Bone marrow (tissue), 2 donors: ENCODE measurements around the gene CX3CL1.
"Not testable (repeated sequence)": the region's sequence is repeated elsewhere in the genome, so short reads cannot be mapped to it uniquely, and the experiment has no call there.

Experiments used
- DNase-seq, 2 donors: peaks; one replicate each; lab custom pipeline; 2025; lab: John Stamatoyannopoulos, UW

CX3CL1 gene

DNA sequence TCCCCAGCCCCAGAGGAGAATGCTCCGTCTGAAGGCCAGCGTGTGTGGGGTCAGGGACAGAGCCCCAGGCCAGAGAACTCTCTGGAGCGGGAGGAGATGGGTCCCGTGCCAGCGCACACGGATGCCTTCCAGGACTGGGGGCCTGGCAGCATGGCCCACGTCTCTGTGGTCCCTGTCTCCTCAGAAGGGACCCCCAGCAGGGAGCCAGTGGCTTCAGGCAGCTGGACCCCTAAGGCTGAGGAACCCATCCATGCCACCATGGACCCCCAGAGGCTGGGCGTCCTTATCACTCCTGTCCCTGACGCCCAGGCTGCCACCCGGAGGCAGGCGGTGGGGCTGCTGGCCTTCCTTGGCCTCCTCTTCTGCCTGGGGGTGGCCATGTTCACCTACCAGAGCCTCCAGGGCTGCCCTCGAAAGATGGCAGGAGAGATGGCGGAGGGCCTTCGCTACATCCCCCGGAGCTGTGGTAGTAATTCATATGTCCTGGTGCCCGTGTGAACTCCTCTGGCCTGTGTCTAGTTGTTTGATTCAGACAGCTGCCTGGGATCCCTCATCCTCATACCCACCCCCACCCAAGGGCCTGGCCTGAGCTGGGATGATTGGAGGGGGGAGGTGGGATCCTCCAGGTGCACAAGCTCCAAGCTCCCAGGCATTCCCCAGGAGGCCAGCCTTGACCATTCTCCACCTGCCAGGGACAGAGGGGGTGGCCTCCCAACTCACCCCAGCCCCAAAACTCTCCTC is 10.4 kb downstream of the CX3CL1 start:
- DNase-seq: no peak

DNA sequence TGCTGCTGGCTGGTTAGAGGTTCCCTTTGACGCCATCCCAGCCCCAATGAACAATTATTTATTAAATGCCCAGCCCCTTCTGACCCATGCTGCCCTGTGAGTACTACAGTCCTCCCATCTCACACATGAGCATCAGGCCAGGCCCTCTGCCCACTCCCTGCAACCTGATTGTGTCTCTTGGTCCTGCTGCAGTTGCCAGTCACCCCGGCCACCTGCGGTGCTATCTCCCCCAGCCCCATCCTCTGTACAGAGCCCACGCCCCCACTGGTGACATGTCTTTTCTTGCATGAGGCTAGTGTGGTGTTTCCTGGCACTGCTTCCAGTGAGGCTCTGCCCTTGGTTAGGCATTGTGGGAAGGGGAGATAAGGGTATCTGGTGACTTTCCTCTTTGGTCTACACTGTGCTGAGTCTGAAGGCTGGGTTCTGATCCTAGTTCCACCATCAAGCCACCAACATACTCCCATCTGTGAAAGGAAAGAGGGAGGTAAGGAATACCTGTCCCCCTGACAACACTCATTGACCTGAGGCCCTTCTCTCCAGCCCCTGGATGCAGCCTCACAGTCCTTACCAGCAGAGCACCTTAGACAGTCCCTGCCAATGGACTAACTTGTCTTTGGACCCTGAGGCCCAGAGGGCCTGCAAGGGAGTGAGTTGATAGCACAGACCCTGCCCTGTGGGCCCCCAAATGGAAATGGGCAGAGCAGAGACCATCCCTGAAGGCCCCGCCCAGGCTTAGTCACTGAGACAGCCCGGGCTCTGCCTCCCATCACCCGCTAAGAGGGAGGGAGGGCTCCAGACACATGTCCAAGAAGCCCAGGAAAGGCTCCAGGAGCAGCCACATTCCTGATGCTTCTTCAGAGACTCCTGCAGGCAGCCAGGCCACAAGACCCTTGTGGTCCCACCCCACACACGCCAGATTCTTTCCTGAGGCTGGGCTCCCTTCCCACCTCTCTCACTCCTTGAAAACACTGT is 11.3 kb downstream of the CX3CL1 start:
- DNase-seq: no peak

DNA sequence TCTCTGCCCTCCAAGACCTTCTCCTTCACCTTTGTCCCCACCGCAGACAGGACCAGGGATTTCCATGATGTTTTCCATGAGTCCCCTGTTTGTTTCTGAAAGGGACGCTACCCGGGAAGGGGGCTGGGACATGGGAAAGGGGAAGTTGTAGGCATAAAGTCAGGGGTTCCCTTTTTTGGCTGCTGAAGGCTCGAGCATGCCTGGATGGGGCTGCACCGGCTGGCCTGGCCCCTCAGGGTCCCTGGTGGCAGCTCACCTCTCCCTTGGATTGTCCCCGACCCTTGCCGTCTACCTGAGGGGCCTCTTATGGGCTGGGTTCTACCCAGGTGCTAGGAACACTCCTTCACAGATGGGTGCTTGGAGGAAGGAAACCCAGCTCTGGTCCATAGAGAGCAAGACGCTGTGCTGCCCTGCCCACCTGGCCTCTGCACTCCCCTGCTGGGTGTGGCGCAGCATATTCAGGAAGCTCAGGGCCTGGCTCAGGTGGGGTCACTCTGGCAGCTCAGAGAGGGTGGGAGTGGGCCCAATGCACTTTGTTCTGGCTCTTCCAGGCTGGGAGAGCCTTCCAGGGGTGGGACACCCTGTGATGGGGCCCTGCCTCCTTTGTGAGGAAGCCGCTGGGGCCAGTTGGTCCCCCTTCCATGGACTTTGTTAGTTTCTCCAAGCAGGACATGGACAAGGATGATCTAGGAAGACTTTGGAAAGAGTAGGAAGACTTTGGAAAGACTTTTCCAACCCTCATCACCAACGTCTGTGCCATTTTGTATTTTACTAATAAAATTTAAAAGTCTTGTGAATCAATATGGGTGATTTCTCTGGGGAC is 12.2 kb downstream of the CX3CL1 start:
- peak; percentile 8 to 16 for DNase-seq

DNA sequence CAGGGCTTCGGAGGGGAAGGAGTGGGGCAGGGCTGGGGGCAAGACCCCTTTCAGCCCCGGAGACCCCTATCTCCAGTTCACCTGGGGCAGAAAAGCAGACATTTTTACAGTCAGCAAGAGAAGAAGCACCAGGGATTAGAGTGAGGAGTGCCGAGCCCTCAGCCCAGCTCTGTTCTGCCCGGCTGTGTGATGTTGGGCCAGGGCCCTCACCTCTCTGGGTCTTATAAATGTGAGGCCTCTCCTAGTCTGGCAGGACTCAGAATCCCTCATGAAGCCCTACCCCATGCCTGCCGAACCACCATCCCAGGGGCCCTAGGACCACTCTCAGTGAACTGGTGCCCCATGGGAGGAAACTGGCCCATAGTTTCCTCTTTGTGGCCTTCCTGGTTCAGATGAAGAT is 12.8 kb downstream of the CX3CL1 start:
- DNase-seq: no peak

DNA sequence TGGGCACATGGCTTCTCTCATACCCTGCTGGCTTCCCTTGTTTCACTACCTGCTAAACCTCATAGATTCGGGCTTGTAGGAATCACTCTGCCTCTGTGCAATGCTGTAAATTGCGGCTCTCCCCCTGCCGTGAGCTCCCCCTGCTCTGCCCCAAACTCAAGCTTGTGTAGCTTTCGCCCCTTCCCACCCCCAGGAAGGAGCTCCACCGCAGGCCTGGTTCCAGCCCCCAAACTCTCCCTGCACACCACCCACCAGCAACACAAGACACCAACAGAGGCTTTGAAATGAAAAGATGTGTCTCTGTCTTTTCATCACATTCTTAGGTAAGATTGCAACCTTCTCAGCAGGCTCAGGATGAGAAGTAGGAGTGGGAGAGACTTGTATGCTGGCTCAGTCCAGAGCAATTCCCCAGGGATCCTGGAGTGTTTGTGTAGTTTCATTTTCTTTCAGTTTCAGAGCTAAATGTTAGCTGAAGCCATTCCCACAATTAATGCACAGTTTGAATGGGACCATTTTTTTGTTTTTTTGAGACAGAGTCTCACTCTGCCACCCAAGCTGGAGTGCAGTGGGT is 14.2 kb downstream of the CX3CL1 start:
- DNase-seq: no peak

DNA sequence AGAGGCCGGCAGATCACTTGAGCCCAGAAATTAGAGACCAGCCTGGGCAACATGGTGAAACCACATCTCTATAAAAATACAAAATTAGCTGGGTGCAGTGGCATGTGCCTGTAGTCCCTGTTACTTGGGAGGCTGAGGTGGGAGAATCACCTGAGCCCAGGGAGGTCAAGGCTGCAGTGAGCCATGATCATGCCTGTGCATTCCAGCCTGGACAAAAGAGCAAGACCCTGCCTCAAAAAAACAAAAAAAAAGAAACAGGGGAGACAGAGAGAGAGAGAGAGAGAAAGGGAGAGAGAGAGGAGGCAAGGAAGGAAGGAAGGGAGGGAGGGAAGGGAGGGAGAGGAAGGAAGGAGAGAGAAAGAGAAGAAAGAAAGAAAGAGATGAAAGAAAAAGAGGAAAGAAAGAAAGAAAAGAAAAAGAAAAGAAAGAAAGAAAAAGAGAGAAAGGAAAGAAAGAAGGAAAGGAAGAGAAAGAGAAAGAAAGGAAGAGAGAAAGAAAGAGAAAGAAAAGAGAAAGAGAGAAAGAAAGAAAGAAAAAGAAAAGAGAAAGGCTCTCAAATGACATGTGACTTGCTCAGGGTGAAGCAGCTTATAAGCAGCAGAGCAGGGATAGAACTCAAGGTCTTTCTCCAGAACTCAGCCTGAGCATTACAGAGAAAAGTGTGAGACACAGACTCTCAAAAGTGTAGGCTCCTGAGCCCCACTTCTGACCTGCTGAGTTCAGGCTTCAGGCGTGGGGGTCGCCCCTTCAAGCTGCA is 15.5 kb downstream of the CX3CL1 start:
- DNase-seq: no peak

DNA sequence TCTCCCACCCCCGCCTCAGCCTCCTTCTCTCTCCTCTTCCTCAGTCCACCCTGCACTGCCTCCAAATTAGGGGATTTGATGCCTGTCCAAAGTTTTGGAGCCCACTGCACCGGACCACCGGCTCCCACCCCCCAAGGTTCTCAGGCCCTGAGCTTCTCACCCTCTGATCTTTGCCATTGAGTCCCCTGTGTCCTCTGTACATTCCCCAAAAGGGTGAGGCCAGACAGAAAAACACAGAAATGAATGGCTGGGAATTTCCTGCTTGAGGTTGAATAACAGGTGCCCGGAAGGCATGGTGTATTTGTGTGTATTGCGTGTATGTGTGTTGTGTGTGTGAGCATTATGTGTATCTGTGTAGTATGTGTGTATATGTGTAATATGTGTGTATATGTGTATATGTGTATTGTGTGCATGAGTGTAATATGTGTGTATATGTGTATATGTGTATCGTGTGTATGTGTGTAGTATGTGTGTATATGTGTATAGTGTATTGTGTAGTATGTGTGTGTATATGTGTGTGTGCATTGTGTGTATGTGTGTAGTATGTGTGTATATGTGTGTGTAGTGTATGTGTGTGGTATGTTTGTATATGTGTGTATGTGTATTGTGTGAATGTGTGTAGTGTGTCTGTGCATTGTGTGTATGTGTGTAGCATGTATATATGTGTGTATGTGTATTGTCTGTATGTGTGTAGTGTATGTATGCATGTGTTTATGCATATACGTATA is 16.2 kb downstream of the CX3CL1 start:
- no peak for DNase-seq

DNA sequence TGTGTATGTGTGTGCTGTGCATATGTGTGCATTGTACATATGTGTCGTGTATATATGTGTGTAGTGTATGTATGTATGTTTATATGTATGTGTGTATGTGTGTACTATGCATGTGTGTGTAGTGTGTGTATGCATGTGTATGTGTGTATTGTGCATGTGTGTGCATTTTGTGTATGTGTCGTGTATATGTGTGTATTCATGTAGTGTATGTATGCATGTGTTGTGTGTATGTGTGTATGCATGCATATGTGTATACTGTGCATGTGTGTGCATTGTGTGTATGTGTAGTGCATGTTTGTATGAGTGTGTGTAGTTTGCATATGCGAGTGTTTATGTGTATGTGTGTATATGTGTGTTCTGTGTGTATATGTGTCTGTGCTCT is 16.8 kb downstream of the CX3CL1 start:
- no peak for DNase-seq

DNA sequence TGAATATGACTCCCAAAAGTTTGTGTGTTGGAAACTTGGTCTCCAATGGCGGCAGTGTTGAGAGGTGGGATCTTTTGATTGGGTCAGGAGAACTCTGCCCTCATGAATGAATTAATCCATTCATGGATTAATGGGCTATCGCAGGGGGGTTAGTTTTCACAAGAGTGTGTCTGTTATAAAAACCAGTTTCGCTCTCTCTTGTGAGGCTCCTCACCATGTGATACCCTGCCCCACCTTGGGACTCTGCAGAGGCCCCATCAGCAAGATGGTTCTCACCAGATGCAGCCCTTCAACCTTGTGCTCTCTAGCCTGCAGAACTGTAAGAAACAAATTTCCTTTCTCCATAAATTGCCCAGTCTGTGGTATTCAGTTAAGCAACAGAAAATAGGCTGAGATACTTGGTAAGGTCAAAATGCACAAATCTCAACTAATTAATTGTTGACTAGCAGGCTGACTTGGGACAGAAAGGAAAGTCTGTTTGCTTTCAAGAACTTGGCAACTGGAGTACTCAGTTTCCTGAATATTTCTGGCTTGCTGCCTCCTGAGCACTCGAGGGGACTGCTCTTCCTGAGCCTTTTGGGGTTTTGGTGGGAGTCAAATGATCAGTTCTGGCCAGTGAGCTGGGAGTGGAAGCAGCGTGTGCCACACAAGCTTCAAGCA is 18.5 kb downstream of the CX3CL1 start:
- no peak for DNase-seq

DNA sequence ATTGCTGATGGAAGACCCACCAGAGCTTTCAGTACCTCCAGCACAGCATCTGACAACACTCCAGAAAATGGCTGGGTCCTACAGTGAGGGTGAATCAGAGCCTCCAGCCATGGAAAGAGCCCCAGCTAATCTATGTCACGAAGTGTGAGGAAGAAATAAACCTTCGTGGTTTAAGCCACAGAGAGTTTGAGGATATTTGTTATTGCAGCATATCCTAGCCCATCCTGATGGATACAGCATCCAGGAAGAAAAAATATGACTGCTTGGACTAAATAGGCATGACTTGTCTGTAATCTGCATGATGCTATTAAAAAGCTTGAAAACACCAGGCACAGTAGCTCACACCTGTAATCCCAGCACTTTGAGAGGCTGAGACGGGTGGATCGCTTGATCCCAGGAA is 19.0 kb downstream of the CX3CL1 start:
- no peak for DNase-seq

DNA sequence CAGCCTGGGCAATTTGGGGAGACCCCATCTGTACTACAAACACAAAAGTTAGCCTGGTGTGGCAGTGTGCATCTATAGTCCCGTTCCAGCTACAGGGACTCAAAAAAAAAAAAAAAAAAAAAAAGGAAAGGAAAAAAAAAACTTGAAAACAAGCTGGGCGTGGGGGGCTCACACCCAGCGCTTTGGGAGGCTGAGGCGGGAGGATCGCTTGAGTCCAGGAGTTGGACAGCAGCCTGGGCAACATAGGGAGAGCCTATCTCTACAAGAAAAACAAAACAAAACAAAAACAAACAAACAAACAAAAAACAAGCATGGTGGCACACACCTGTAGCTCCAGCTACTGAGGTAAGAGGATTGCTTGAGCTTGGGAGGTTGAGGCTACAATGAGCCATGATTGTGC is 19.4 kb downstream of the CX3CL1 start:
- no peak for DNase-seq

DNA sequence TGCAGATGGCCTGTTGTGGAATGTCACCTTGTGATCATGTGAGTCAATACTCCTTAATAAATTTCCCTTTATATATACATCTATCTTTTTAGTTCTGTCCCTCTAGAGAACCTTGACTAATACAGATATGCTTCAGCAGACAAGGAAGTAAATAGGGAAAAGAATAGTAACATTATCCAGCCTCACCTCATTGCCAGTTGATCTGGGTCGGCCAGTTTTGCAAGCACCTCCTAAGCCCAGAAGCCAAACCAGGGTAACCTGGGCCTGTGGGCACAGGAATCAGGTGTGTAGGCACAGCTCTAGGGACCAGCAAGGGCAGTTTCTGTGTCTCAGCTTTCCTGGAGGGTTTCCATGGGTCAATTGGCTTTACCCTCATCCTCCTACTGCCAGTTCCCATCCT is 20.4 kb downstream of the CX3CL1 start:
- DNase-seq: no peak

DNA sequence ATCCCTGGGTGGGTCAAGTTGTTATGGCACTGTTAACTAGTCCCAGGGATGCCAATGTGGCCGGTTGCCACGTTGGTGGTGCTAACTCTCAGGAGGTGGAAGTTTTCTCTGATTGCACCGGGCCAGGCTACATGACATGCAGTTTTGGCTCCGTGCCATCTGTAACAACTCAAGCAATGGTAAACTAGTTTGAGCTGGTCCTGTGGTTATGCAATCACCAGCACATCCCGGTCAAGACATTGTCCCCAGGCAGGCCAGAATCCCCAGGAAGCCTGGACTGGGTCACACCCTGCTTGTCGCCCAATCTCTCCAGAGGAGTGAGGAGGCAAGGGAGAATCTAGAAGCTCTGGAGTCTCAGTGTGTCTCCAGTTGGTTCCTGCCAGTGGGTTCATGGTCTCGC is 22.2 kb downstream of the CX3CL1 start:
- no peak for DNase-seq

DNA sequence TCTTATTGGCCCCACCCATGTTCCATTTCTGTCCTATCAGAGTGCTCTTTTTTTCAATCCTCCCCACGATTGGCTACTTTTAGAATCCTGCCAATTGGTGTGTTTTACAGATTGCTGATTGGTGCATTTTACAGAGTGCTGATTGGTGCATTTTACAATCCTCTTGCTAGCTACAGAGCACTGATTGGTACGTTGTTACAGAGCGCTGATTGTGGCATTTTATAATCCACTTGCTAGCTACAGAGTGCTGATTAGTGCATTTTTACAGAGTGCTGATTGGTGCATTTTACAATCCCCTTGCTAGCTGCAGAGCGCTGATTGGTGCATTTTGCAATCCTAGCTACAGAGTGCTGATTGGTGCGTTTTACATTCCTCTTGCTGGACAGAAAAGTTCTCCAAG is 22.7 kb downstream of the CX3CL1 start:
- DNase-seq: no peak

DNA sequence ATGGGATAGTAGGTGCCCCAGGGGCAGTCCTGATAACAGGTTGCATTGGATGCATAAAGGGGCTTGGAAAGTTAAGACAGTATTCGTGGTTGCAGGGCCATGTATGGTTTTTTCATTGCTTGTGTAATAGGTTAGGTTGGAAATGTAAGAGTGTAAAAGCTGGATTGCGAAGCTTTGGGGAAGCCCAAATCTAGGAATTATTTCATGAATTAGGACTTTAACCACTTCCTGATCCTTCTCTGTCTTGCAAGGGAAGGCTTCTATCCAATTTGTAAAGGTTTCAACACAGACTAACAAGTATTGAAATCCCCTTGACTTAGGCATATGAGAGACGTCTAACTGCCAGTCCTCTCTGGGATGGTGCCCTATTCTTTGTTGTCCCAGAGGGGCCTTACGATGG is 24.5 kb downstream of the CX3CL1 start:
- DNase-seq: no peak

DNA sequence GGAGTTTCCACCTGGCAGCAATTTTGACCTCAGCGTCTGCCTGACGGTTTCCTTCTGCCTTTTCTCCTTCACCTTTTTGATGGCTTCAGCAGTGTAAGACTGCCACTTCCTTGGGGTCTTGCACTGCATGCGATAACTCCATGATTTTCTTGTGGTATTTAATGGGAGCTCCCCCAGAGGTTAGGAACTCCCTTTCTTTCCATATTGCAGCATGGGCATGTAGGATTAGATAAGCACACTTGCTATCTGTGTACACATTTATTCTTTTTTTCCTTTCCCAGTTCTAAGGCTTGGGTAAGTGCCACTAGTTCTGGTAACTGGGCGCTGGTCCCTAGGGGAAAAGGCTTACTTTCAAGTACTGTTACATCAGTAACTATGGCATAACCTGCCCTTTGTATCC is 25.2 kb downstream of the CX3CL1 start:
- not testable (repeated sequence) for DNase-seq

DNA sequence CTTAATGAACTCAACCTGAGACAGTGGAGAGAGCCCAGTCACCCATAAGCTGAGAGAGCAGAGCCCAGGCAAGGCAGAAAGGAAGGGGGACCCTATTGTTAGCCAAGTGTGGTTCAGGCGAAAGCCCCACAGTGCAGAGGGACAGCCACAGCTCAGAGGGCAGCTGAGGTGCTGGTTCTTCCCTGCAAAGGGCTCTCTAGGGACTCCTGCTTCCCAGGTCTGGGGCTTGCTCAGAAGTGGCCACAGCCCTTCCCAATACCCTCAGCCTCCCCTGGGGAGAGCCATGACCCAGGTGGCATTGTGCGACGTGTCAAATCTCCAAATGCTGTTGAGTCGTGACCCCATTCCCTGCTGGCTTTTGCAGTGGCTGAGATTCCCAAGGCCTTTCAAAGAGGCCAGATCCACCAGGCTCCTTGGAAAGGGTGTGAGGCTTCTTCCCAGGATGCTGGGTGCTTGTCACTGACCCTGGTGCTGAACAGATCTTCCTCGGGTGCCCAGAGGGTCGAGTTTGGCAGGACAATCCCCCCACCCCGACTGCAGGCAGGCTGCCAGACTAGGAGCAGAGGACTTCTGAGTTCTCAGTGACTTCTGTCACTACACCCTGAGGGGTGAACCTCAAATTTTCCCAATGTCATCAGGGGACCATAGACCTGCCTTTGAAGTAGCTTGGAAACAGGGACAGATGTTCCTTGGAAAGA is 29.8 kb downstream of the CX3CL1 start:
- no peak for DNase-seq

DNA sequence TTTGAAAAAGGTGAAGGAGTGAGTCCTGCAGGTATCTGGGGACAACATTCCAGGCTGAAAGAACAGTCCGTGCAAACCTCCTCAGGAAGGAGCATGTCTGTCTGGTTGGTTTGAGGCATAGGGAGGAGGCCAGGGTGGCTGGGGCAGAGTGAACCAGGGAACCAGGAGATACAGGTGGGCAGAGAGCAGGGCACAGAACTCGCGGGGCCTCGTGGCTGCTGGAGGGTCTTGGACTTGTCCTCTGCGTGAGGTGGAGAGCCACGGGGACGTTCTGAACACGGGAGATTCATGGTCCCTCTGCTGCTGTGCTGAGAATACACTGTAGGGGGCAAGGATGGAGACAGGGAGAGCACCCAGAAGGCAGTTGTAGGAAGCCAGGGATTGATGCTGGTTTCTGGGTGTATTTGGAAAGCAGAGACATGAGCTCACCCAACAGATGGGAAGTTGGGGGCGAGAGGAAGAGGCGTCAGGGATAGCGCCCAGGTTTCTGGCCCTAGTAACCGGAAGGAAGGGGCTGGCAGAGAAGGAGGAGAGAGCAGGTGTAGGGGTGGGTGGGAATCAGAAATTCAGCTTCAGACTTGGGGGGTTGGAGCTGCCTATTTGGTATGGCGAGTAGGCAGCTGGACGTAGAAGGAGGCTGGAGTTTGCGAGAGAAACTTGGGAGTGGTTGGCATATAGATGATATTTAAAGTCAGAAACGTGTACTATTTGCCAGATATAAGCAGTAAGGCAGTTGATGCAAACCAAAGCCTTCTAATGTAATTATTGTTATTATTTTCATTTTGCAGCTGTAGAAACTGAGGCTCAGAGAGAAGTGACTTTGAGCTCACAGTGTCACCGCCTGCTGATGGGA is 31.9 kb downstream of the CX3CL1 start, which contains the start of gene CCL17:
Gene CCL17 (plus strand): TSS at position 803 of the 853 bp plus-strand sequence. CDS start 9,166 bp downstream, outside the sequence.
- DNase-seq: no peak
